Frontal cortex (tissue), 4 donors: Measurements from ENCODE around the gene GOLGA2. TPM values are rescaled to one million over a fixed set of nuclear protein-coding genes. Genes with fewer than 3 reads are reported as not detected.
"Not testable (repeated sequence)": the region's sequence is repeated elsewhere in the genome, so short reads cannot be mapped to it uniquely, and the experiment has no call there.

ENCODE experiments used
- DNase-seq, 2 donors: peaks; one replicate each; pipeline ENCODE4 v3.0.0; 2012; ENCODE audit warnings: low spot score in 2 of 2
- FAIRE-seq: peaks from 2 replicates; lab custom pipeline; 2012; peaks lifted over from hg19 to GRCh38; lab: Jason Lieb, UNC
- total RNA-seq: library from RNA; depleted of rRNA; stranded (reverse); fragments of >200 nt; gene quantifications from one replicate; pipeline ENCODE4 v1.2.3, GENCODE V29; 2014
- donor health status: control.
- donor health status: control.
- donor health status: control.

GOLGA2 gene
- total RNA-seq, 1 donor from 2014 or later, result 40.4 TPM

DNA sequence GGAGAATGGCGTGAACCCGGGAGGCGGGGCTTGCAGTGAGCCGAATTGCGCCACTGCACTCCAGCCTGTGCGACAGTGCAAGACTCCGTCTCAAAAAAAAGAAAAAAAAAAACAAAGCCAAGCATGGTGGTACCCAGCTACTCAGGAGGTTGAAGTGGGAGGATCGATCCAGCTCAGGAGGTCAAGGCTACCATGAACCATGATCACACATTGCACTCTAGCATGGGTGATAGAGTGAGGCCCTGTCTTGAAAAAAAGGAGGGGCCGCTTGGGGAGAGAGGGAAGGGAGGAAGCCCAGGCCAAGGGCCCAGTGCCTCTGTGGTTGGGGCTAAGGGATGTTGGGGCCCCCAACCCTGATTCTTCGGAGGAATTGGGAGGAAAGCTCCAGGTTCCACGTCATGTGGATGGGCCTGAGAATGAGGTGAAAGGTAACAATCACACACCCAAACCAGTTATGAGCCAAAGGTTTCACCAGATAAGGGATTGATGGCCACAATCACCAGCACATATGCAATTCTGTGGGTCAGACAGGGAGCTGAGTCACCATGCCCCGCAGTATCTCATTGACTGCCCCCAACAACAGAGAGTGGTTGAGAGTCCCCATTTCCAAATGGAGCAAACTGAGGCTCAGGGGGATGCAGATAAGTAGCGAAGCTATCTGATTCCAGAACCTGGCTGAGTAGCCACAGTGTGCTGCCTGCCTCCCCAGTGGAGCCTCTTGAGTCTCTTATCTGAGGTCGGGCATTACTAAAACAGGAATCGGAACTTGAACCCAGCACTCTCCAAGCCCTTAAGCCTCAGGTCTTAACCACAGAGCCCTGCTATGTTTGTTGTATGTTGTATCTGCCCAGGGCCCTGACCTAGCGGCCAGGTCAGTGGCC is 20.8 kb upstream of the GOLGA2 start:
- DNase-seq (no peak), FAIRE-seq (no peak)

GRCh38 chr9:128294142-128294541 is 18.3 kb upstream of the GOLGA2 start:
- FAIRE-seq (no peak), DNase-seq (no peak)

- FAIRE-seq (no peak), DNase-seq (no peak)
Measured at GRCh38 chr9:128293091-128293490, 17.3 kb upstream of the GOLGA2 start.

DNA sequence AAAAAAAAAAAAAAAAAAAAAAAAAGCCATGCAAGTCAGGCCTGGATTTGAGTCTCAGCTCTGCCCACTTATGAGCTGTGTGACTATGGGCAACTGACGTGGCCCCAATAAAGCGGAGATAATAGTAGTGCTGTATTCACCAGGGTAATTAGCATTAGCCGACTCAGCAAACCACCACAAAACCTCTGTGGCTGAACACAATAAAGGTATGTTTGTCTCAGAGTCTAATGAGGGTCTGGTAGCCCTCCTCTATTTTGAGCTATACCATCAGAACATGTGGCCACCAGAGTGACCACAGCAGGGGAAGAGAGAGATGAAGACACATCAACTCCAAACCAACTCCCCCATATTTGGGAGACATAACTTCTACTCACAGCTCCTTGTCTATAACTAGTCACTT is 16.2 kb upstream of the GOLGA2 start:
- FAIRE-seq, result no peak
- no peak for DNase-seq

GRCh38 chr9:128288273-128289004 is 12.6 kb upstream of the GOLGA2 start:
- no peak for DNase-seq
- no peak for FAIRE-seq

GRCh38 chr9:128286440-128286839 is 10.6 kb upstream of the GOLGA2 start:
- DNase-seq (peak; percentile 52 to 63), FAIRE-seq (no peak)

DNA sequence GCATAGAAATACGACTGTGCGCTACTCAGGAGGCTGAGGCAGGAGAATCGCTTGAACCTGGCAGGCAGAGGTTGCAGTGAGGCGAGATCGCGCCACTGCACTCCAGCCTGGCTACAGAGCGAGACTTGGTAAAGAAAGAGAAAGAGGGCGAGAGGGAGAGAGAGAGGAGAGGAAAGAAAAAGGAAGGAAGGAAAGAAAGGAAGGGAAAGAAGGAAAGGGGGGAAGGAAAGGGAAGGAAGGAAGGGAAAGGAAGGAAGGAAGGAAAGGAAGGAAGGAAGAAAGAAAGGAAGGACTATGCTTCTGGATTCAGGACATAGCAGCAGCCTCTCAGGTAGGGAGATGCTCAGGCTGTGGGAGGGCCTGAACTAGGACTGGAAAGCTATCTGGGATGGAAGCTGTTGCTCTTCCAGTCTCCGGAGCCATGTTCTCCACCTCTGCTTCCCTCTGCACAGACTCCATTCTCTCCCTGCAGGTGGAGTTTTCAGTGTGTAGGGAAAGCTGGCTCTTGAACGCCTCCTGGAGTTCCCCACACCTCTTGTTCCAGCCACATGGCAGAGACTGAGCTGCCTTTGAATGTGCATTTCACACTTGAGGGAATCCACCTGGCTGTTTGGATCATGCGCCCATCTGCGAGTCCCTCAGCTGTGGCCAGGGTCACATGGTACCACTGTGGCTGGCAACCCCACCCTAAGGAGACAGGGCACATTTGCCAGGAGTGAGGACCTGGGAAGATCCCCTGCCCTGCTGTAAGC is 9.4 kb upstream of the GOLGA2 start:
- FAIRE-seq (no peak), DNase-seq (no peak)

GRCh38 chr9:128282500-128282899 is 6.7 kb upstream of the GOLGA2 start:
- FAIRE-seq, result no peak

GRCh38 chr9:128280084-128280622 is 4.3 kb upstream of the GOLGA2 start:
- FAIRE-seq (no peak), DNase-seq (no peak)

More at GRCh38 chr9:128282500-128282899, 6.7 kb upstream of the GOLGA2 start:
- DNase-seq, result no peak

- not testable (repeated sequence) for DNase-seq, FAIRE-seq
Measured at GRCh38 chr9:128279088-128280073, 3.6 kb upstream of the GOLGA2 start.

- no peak for FAIRE-seq
- DNase-seq, result no peak
Measured at GRCh38 chr9:128276574-128277270, 915 bp upstream of the GOLGA2 start.

DNA sequence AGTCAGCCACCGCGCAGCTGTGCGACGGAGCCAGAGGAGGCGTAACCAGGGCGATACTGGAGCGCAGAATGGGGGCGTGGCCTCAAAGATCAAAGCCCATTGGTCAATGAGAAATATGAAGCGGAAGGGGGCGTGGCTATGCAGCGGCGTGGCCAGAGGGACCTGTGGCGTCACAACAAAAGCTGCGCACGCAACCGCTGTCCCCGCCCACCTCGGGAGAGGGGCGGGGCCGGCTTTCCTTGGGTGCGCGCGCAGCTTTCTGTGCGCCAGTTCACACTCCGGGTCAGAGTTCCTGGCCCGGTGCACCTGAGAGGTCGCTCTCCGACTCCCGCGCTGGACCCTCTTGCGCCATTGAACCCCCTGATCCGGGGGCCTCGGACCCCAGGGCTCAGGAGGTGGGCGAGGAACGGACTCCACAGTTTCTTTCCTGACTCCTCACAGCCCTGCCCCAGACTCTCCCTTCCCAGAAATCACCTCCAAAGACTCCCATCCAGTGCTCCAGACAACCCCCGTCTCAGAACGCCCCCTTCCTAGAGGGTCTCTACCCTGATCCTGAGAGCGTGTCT is 284 bp upstream of the GOLGA2 start, which contains the start of gene SWI5:
Gene SWI5 (plus strand): TSS at position 269 of the 566 bp plus-strand sequence.
- peak; percentile 98 to 99 for DNase-seq
- FAIRE-seq, result peak; percentile 34

- FAIRE-seq, result no peak
- DNase-seq, result no peak
Measured at GRCh38 chr9:128274245-128274644, 1.6 kb downstream of the GOLGA2 start.

- FAIRE-seq, result no peak
- no peak for DNase-seq
Measured at GRCh38 chr9:128271512-128271911, 4.3 kb downstream of the GOLGA2 start.

DNA sequence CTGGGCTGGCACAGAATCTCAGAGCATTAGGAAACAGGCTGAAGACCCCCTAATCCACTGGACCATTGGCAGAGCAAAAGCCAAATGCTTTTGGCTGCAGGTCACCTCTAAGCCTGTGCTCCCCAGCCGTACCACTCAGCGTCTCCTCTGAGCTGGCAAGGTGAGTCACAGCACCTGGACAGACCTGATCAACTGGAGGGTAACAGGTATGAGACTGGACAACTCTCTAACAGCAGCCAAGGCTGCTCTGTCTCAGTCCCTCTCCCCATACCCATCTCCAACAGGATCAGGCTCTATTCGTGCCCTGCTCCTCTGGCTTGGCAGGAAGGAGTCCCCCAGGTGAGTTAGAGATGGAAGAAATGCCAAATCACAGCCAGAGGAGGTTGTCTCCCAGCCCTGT is 4.7 kb downstream of the GOLGA2 start:
- DNase-seq, result no peak
- no peak for FAIRE-seq

- FAIRE-seq (no peak), DNase-seq (no peak)
Measured at GRCh38 chr9:128266868-128267590, 8.8 kb downstream of the GOLGA2 start.

DNA sequence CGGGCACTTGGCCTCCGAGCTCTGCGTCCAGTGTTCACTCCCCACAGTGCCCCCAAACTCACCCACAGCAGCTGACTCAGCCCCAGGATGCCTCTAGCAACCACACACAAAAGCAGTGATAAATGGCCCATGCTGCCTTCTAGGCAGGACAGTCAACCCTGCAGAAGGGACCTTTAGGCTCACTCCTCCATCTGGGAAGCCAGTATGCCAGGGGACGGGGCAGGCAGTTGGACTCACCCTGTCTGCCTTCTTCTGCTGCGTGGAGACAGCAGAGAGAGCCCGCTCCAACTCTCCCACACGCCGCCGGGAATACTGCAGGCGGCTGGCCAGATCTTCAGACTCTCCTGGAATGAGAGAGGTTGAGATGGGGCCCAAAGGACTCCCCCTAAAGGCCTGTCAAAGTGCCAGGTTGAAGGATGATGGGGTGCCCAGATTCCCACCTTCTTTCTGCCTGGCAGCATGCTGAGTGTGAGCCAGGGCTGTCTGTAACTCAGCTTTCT is 10.4 kb downstream of the GOLGA2 start:
- FAIRE-seq (no peak), DNase-seq (no peak)
